Calu3 (cell line): ENCODE results near the gene BMI1. TPM values are rescaled to one million over a fixed set of nuclear protein-coding genes. Genes with fewer than 3 reads are reported as not detected.

ENCODE experiments used
- BruUV-seq: library from RNA; stranded (reverse); fragments of 400-500 nt; replicated peaks from 2 replicates; lab custom pipeline; 2021; lab: Mats Ljungman, UMichigan
- CTCF ChIA-PET: fragments of 300-600 bp; sonication (Branson Sonifier 250); formaldehyde crosslinking; loops from one replicate; lab custom pipeline; 2022; ENCODE audit warnings: antibody characterized with exemption; lab: Charles Lee
- DNase-seq: peaks from one replicate; pipeline ENCODE4 v3.0.0; 2022
- H3K27ac Mint-ChIP-seq: one replicate; pipeline ENCODE4 v1.8.0; 2022; ENCODE audit warnings: mixed read lengths; ENCODE audit not compliant: unreplicated experiment
- H3K27me3 Mint-ChIP-seq: one replicate; pipeline ENCODE4 v1.8.0; 2022; ENCODE audit warnings: mixed read lengths; ENCODE audit not compliant: unreplicated experiment
- H3K36me3 Mint-ChIP-seq: one replicate; pipeline ENCODE4 v1.8.0; 2022; ENCODE audit warnings: mild to moderate bottlenecking, moderate library complexity, mixed read lengths; ENCODE audit not compliant: insufficient read depth, unreplicated experiment
- H3K4me1 Mint-ChIP-seq: one replicate; pipeline ENCODE4 v1.8.0; 2022; ENCODE audit warnings: mild to moderate bottlenecking, low read depth, mixed read lengths; ENCODE audit not compliant: unreplicated experiment
- H3K4me3 Mint-ChIP-seq: one replicate; pipeline ENCODE4 v1.8.0; 2022; ENCODE audit warnings: mild to moderate bottlenecking, low read depth, moderate library complexity, mixed read lengths; ENCODE audit not compliant: unreplicated experiment
- H3K9me3 Mint-ChIP-seq: one replicate; pipeline ENCODE4 v1.8.0; 2022; ENCODE audit warnings: low read depth, mixed read lengths; ENCODE audit not compliant: unreplicated experiment
- intact Hi-C: fragments of 100-400 bp; cut with micrococcal nuclease; formaldehyde crosslinking; loops from one replicate; pipeline ENCODE4 v1.10.0; 2022; ENCODE audit not compliant: unreplicated experiment
- total RNA-seq: library from RNA; stranded (reverse); gene quantifications from 2 replicates; pipeline ENCODE4 v1.2.3, GENCODE V29; 2022
- TF ChIP-seq, protein P1 (sequence below): fragments of 200-600 bp; IDR thresholded peaks from one replicate; pipeline ENCODE4 v1.8.0; 2022; ENCODE audit warnings: antibody characterized with exemption; ENCODE audit not compliant: unreplicated experiment

Gene BMI1
- total RNA-seq, 1 experiment from 2014 or later = 41.6 TPM

- BruUV-seq = no TSS peak
- CTCF ChIA-PET = no interaction called here
- no peak overlapping the region for H3K27ac Mint-ChIP-seq
- intact Hi-C loops = no loop called here
- H3K4me1 Mint-ChIP-seq = no peaks in the 10 kb centered on the region
- no peaks in the 10 kb centered on the region for H3K27me3 Mint-ChIP-seq
- no peaks in the 10 kb centered on the region for H3K36me3 Mint-ChIP-seq
- no peak overlapping the region for H3K4me3 Mint-ChIP-seq
- H3K9me3 Mint-ChIP-seq = no peaks in the 10 kb centered on the region
- TF ChIP-seq, protein P1, sequence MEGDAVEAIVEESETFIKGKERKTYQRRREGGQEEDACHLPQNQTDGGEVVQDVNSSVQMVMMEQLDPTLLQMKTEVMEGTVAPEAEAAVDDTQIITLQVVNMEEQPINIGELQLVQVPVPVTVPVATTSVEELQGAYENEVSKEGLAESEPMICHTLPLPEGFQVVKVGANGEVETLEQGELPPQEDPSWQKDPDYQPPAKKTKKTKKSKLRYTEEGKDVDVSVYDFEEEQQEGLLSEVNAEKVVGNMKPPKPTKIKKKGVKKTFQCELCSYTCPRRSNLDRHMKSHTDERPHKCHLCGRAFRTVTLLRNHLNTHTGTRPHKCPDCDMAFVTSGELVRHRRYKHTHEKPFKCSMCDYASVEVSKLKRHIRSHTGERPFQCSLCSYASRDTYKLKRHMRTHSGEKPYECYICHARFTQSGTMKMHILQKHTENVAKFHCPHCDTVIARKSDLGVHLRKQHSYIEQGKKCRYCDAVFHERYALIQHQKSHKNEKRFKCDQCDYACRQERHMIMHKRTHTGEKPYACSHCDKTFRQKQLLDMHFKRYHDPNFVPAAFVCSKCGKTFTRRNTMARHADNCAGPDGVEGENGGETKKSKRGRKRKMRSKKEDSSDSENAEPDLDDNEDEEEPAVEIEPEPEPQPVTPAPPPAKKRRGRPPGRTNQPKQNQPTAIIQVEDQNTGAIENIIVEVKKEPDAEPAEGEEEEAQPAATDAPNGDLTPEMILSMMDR = no peak
- no peak for DNase-seq
Observed at GRCh38 chr10:22369434-22370072, 48.7 kb downstream of the BMI1 start.

DNA sequence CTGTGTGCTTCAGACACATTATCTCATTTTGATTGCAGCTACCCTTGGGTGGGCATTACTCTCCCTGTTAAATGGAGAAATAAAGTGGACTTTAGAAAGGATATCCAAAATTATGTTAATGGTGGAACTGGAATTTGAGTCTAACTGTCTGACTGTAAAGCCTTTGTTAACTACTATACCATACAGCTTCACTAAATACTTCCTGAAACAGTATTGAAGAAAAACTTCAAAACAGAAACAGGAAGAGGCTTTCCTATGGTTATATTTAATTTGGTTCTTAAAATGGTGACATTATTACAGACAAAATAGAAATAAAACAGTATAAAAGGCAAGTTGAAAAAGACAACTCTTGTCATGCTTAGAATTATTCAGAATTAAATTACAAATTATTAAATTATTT lies 49.4 kb downstream of the BMI1 start:
- Mint-ChIP-seq H3K27me3 (no peaks in the 10 kb centered on the region), H3K4me1 (no peaks in the 10 kb centered on the region), H3K36me3 (no peaks in the 10 kb centered on the region), H3K27ac (no peak overlapping the region), H3K4me3 (no peak overlapping the region), H3K9me3 (no peaks in the 10 kb centered on the region)
- intact Hi-C loops = no loop called here
- CTCF ChIA-PET = no interaction called here
- no peak for DNase-seq
- TF ChIP-seq, protein P1 = no peak
- BruUV-seq = no TSS peak

DNA sequence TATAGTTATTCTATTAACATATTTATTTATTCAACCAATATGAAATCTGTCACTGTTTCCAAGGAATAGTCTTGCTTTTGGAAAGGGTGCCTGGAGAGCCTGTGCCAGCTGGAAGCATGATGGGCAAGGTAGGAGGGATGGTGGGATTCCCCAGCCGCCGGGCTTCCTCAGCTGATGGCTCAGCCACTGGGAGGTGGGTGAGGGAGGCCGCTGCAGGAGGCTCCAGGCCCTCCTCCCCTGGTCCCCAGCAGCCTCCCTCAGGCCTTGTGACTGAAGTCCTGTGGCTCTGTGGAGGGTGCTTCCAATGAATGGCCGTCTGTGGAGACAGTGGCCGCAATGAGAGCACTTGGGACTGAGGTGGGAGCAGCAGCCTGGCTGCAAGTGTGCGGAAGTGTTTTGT lies 51.4 kb downstream of the BMI1 start:
- Mint-ChIP-seq H3K9me3 (no peaks in the 10 kb centered on the region), H3K4me3 (no peak overlapping the region), H3K27ac (no peak overlapping the region), H3K27me3 (no peaks in the 10 kb centered on the region), H3K36me3 (no peaks in the 10 kb centered on the region), H3K4me1 (no peaks in the 10 kb centered on the region)
- intact Hi-C loops = no loop called here
- CTCF ChIA-PET = interaction anchor here (0.6 kb wide), 1 partner anchor 502 kb away, joined by 4 read pairs; no protein-coding TSS in a partner anchor
- BruUV-seq = no TSS peak
- TF ChIP-seq, protein P1 = no peak
- no peak for DNase-seq

- Mint-ChIP-seq H3K4me3 (no peak overlapping the region), H3K4me1 (no peaks in the 10 kb centered on the region), H3K27ac (no peak overlapping the region), H3K9me3 (no peaks in the 10 kb centered on the region), H3K27me3 (no peaks in the 10 kb centered on the region), H3K36me3 (no peaks in the 10 kb centered on the region)
- DNase-seq = no peak
- intact Hi-C loops = no loop called here
- TF ChIP-seq, protein P1 = no peak
- CTCF ChIA-PET = interaction anchor here (0.6 kb wide), 1 partner anchor 502 kb away, joined by 4 read pairs; no protein-coding TSS in a partner anchor
- no TSS peak for BruUV-seq
Observed at GRCh38 chr10:22372917-22373316, 52.0 kb downstream of the BMI1 start.
